Stimulated activated CD4-positive, alpha-beta T cell treated with anti-CD3 and anti-CD28 coated beads, Interleukin-1b, Interleukin-23, amount 100 ng/mL, for 24 hours (primary cell): ENCODE results near the gene DNAJB6.

Experiments
- DNase-seq, 4 experiments: peaks; one replicate each; pipeline ENCODE4 v3.0.0-alpha.2; 2020; ENCODE audit warnings: low read depth in 4 of 4, low spot score in 1 of 4

DNAJB6 gene

GRCh38 chr7:157366722-157367121 lies 29.9 kb downstream of the DNAJB6 start:
- DNase-seq = no peak

GRCh38 chr7:157368955-157369354 lies 32.2 kb downstream of the DNAJB6 start:
- no peak for DNase-seq

GRCh38 chr7:157370742-157371141 lies 33.9 kb downstream of the DNAJB6 start:
- DNase-seq = no peak

GRCh38 chr7:157371296-157371695 lies 34.5 kb downstream of the DNAJB6 start:
- DNase-seq = no peak

- no peak for DNase-seq
Measured at GRCh38 chr7:157372300-157373232, 35.8 kb downstream of the DNAJB6 start.

- no peak for DNase-seq
Measured at GRCh38 chr7:157373493-157373892, 36.7 kb downstream of the DNAJB6 start.

GRCh38 chr7:157375410-157375809 lies 38.6 kb downstream of the DNAJB6 start:
- DNase-seq = no peak

GRCh38 chr7:157377436-157378124 lies 40.8 kb downstream of the DNAJB6 start:
- DNase-seq = no peak

GRCh38 chr7:157378390-157378789 lies 41.6 kb downstream of the DNAJB6 start:
- no peak for DNase-seq

- DNase-seq = no peak
Measured at GRCh38 chr7:157379493-157379892, 42.7 kb downstream of the DNAJB6 start.

GRCh38 chr7:157380416-157380815 lies 43.6 kb downstream of the DNAJB6 start:
- DNase-seq = no peak

GRCh38 chr7:157383868-157384267 lies 47.1 kb downstream of the DNAJB6 start:
- no peak for DNase-seq

- DNase-seq = no peak
Measured at GRCh38 chr7:157384301-157384700, 47.5 kb downstream of the DNAJB6 start.

GRCh38 chr7:157386979-157387800 lies 50.4 kb downstream of the DNAJB6 start:
- peak; percentile 79 to 83 (median 82) for DNase-seq

GRCh38 chr7:157388301-157388700 lies 51.5 kb downstream of the DNAJB6 start:
- no peak for DNase-seq

GRCh38 chr7:157389951-157390730 lies 53.3 kb downstream of the DNAJB6 start:
- no peak for DNase-seq

- DNase-seq = no peak
Measured at GRCh38 chr7:157391036-157391710, 54.4 kb downstream of the DNAJB6 start.

- DNase-seq = no peak
Measured at GRCh38 chr7:157392256-157393037, 55.6 kb downstream of the DNAJB6 start.
